HepG2 (cell line): Measurements from ENCODE around the gene SMCO4. TPM values are rescaled to one million over a fixed set of nuclear protein-coding genes. Genes with fewer than 3 reads are reported as not detected.

ENCODE experiments used
- AHR ChIP-seq: IDR thresholded peaks from 2 replicates; pipeline ENCODE4 v1.6.1; 2018; ENCODE audit warnings: missing genetic modification reagents, missing compliant biosample characterization
- GMEB1 ChIP-seq: sonication (generic); formaldehyde crosslinking; IDR thresholded peaks from 2 replicates; pipeline ENCODE4 v1.5.1; 2020; ENCODE audit warnings: missing genetic modification reagents, mild to moderate bottlenecking, borderline replicate concordance
- HINFP ChIP-seq: sonication (generic); formaldehyde crosslinking; IDR thresholded peaks from 2 replicates; pipeline ENCODE4 v1.4.0; 2020; ENCODE audit warnings: low read depth, mild to moderate bottlenecking, missing genetic modification reagents
- NFE2 ChIP-seq: sonication (generic); formaldehyde crosslinking; IDR thresholded peaks from 2 replicates; pipeline ENCODE4 v1.4.0; 2020; ENCODE audit warnings: missing genetic modification reagents
- RFXAP ChIP-seq: sonication (generic); formaldehyde crosslinking; IDR thresholded peaks from 2 replicates; pipeline ENCODE4 v1.4.0; 2020; ENCODE audit warnings: missing genetic modification reagents, borderline replicate concordance
- SMAD3 ChIP-seq: sonication (generic); formaldehyde crosslinking; IDR thresholded peaks from 2 replicates; pipeline ENCODE4 v1.4.0; 2020; ENCODE audit warnings: missing genetic modification reagents
- SRSF4 ChIP-seq: fragments of 200-400 bp; formaldehyde crosslinking; IDR thresholded peaks from one replicate; pipeline ENCODE4 v1.6.1; 2018; ENCODE audit warnings: mild to moderate bottlenecking, low read depth, low read length, moderate library complexity; ENCODE audit not compliant: poor library complexity, severe bottlenecking
- ZFP36L1 ChIP-seq: sonication (generic); formaldehyde crosslinking; IDR thresholded peaks from 2 replicates; pipeline ENCODE4 v1.8.0; 2022; ENCODE audit warnings: mild to moderate bottlenecking, missing genetic modification reagents, moderate library complexity
- ZGPAT ChIP-seq: IDR thresholded peaks from 2 replicates; pipeline ENCODE4 v1.6.1; 2016; ENCODE audit warnings: mild to moderate bottlenecking
- ZNF510 ChIP-seq: sonication (generic); formaldehyde crosslinking; IDR thresholded peaks from 2 replicates; pipeline ENCODE4 v1.4.0; 2020; ENCODE audit warnings: low read depth, mild to moderate bottlenecking, missing genetic modification reagents
- ZNF574 ChIP-seq: sonication (generic); formaldehyde crosslinking; IDR thresholded peaks from 2 replicates; pipeline ENCODE4 v1.4.0; 2020; ENCODE audit warnings: missing genetic modification reagents
- ZNF704 ChIP-seq: sonication (generic); formaldehyde crosslinking; IDR thresholded peaks from 2 replicates; pipeline ENCODE4 v1.8.1; 2023; ENCODE audit warnings: mild to moderate bottlenecking, inconsistent platforms, moderate library complexity, missing genetic modification reagents, borderline replicate concordance
- polyA plus RNA-seq, 8 experiments: library from polyadenylated mRNA; depleted of rRNA in 3 of 8; stranded (reverse) in 7 of 8; unstranded in 1 of 8; fragments of >200 nt; fragmentation: Illumina TruSeq in 4 of 8; extraction: Trizol in 4 of 8; gene quantifications; 2 replicates each; pipeline versions ENCODE4 v1.2.1 to v1.2.3, GENCODE V29; 2011 to 2016; ENCODE audit warnings: low read depth in 4 of 8, missing spikeins in 1 of 8, mixed read lengths in 1 of 8; ENCODE audit not compliant: insufficient read depth in 1 of 8
- total RNA-seq, 5 experiments: library from RNA; depleted of rRNA; stranded (reverse); fragments of >200 nt; fragmentation: Illumina TruSeq; extraction: Trizol; gene quantifications; 2 replicates each; pipeline ENCODE4 v1.2.3, GENCODE V29; 2016; ENCODE audit warnings: low read depth in 1 of 5

The SMCO4 gene
- total and polyA plus RNA-seq, 2 of the 13 experiments (the other 11 are each of a cell fraction or from before 2014, with no cell fraction given) = 10.6 to 28.5 TPM

GRCh38 chr11:93529707-93530467 is 13.3 kb downstream of the SMCO4 start (continued):
- no peak for TF ChIP-seq ZNF510
- no peak for TF ChIP-seq SMAD3 (CRISPR knock-in tag)
- no peak for TF ChIP-seq SRSF4
- TF ChIP-seq ZNF574 = no peak
- TF ChIP-seq HINFP (CRISPR knock-in tag) = 0 out of 2 replicates have a peak, but pooled peaks have one; percentile 29
- no peak for TF ChIP-seq NFE2 (CRISPR knock-in tag)
- TF ChIP-seq RFXAP (CRISPR knock-in tag) = peak; percentile 96
- no peak for TF ChIP-seq ZNF704 (CRISPR knock-in tag)
- no peak for TF ChIP-seq AHR (CRISPR knock-in tag)
- TF ChIP-seq ZFP36L1 = no peak
- no peak; the same call in 1 of the 2 replicates for TF ChIP-seq ZGPAT (CRISPR knock-in tag)
- no peak for TF ChIP-seq GMEB1 (CRISPR knock-in tag)
